ENCODE data around the gene ELF1.

ELF1 gene

DNA sequence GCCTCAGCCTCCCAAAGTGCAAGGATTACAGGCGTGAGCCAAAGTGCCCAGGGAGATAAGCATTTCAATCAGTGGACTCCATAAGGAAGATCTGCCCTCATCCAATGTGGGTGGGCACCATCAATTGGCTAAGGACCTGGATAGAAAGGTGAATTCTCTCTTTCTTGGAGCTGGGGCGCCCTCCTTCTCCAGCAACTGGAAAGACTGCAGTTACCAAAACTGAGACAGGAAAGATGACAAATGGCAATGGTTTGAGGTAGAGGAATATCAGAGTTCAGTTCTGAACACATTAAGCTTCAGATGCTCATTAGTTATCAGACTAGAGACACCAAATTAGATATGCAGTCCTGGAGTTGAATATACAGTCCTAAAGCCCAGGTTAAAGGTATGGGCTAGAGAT, 10.5 kb upstream of the ELF1 start:
- Histone ChIP-seq H3K14ac (ENCODE audit: low read length) (no peak overlapping the region), H3K4me3 (ENCODE audit: low read depth, low read length) (no peak overlapping the region), H3K4me2 (ENCODE audit: low read length) (no peak overlapping the region), H3K36me3 (ENCODE audit: control insufficient read depth in 1 of 2, insufficient read depth in 2 of 2, low read length in 2 of 2) (peaks cover 0 to 4% of the 10 kb centered on the region in 2 experiments), H3K4me1 (ENCODE audit: control insufficient read depth in 1 of 2, insufficient read depth in 2 of 2, low read length in 2 of 2) (no peaks in the 10 kb centered on the region), H2BK12ac (ENCODE audit: low read length) (no peak overlapping the region), H3K9me3 (ENCODE audit: insufficient read depth, low read depth, low read length) (no peaks in the 10 kb centered on the region), H3K27ac (ENCODE audit: low read depth, low read length) (no peak overlapping the region), H4K91ac (ENCODE audit: low read depth, low read length) (no peak overlapping the region), H4K8ac (ENCODE audit: low read depth, low read length) (no peak overlapping the region), H2BK5ac (ENCODE audit: low read depth, low read length, poor library complexity) (no peak overlapping the region), H3K18ac (ENCODE audit: low read length) (no peak overlapping the region), H3K79me1 (ENCODE audit: low read length) (no peaks in the 10 kb centered on the region), H2AFZ (ENCODE audit: insufficient read depth, low read length, poor library complexity) (no peak overlapping the region), H4K12ac (ENCODE audit: low read depth, low read length) (no peak overlapping the region), H3K79me2 (ENCODE audit: control insufficient read depth, insufficient read depth, low read length, poor library complexity) (no peaks in the 10 kb centered on the region), H2BK120ac (ENCODE audit: insufficient read depth, low read length, poor library complexity) (no peak overlapping the region), H3K27me3 (ENCODE audit: insufficient read depth, low read length) (no peaks in the 10 kb centered on the region), H2AK5ac (ENCODE audit: low read length) (no peak overlapping the region), H3K4ac (ENCODE audit: low read depth, low read length) (no peak overlapping the region), H3K9ac (ENCODE audit: low read length) (no peak overlapping the region), H3K23ac (ENCODE audit: low read length) (no peak overlapping the region)
- DNase-seq = no peak
- no CpG with 5 or more reads among the region's 2 CpGs for WGBS (ENCODE audit: extremely low coverage, insufficient coverage, insufficient read length)

DNA sequence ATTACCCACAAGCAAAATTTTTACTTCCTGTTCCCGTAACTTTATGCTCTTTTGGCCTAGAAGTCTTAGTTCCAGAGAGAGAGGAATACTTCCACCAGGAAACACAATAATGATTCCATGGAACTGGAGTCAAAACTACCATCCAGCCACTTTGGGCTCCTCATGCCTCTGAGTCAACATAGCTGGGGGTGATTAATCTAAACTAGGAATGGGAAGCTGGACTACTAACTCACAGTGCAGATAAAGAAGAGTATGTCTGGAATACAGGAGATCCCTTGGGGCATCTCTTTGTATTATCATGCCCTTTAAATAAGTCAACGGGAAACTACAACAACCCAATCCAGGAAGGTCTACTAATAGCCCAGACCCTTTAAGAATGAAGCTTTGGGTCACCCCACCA, 8.9 kb upstream of the ELF1 start:
- no peak overlapping the region for H2AFZ ChIP-seq (ENCODE audit: insufficient read depth, low read length, poor library complexity)
- peaks cover 0 to 4% of the 10 kb centered on the region in 2 experiments for H3K36me3 ChIP-seq (ENCODE audit: control insufficient read depth in 1 of 2, insufficient read depth in 2 of 2, low read length in 2 of 2)
- peak overlapping the region; percentile 70 for H3K4ac ChIP-seq (ENCODE audit: low read depth, low read length)
- H2BK12ac ChIP-seq (ENCODE audit: low read length) = no peak overlapping the region
- H3K27me3 ChIP-seq (ENCODE audit: insufficient read depth, low read length) = no peaks in the 10 kb centered on the region
- H3K79me2 ChIP-seq (ENCODE audit: control insufficient read depth, insufficient read depth, low read length, poor library complexity) = no peaks in the 10 kb centered on the region
- DNase-seq = peak; percentile 45 to 79
- H2BK120ac ChIP-seq (ENCODE audit: insufficient read depth, low read length, poor library complexity) = no peak overlapping the region
- H3K4me2 ChIP-seq (ENCODE audit: low read length) = no peak overlapping the region
- no peak overlapping the region for H3K18ac ChIP-seq (ENCODE audit: low read length)
- no peak overlapping the region for H3K14ac ChIP-seq (ENCODE audit: low read length)
- H3K9ac ChIP-seq (ENCODE audit: low read length) = no peak overlapping the region
- no peaks in the 10 kb centered on the region for H3K9me3 ChIP-seq (ENCODE audit: insufficient read depth, low read depth, low read length)
- H3K4me3 ChIP-seq (ENCODE audit: low read depth, low read length) = no peak overlapping the region
- H3K23ac ChIP-seq (ENCODE audit: low read length) = no peak overlapping the region
- H3K79me1 ChIP-seq (ENCODE audit: low read length) = no peaks in the 10 kb centered on the region
- no CpG with 5 or more reads among the region's 2 CpGs for WGBS (ENCODE audit: extremely low coverage, insufficient coverage, insufficient read length)
- no peak overlapping the region for H4K12ac ChIP-seq (ENCODE audit: low read depth, low read length)
- no peak overlapping the region for H4K91ac ChIP-seq (ENCODE audit: low read depth, low read length)
- no peak overlapping the region for H2AK5ac ChIP-seq (ENCODE audit: low read length)
- H4K8ac ChIP-seq (ENCODE audit: low read depth, low read length) = no peak overlapping the region
- H2BK5ac ChIP-seq (ENCODE audit: low read depth, low read length, poor library complexity) = no peak overlapping the region
- no peaks in the 10 kb centered on the region for H3K4me1 ChIP-seq (ENCODE audit: control insufficient read depth in 1 of 2, insufficient read depth in 2 of 2, low read length in 2 of 2)
- no peak overlapping the region for H3K27ac ChIP-seq (ENCODE audit: low read depth, low read length)

DNA sequence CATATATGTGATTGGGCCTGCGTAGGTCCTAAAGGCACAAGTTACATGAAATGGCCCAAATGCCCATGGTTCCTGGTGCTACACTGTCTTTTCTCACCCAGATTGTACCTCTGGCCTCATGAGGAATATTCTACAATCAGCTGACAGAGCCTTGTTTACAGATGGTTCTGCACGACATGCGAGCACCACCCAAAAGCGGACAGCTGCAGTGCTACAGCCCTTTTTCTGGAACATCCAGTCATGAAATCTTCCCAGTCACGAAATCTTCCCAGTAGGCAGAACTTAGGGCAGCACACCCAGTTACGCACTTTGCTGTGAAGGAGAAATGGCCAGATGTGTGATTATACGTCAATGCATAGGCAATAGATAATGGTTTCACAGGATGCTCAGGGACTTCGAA, 7.7 kb upstream of the ELF1 start:
- H4K91ac ChIP-seq (ENCODE audit: low read depth, low read length) = no peak overlapping the region
- no peak overlapping the region for H4K8ac ChIP-seq (ENCODE audit: low read depth, low read length)
- no peak overlapping the region for H3K18ac ChIP-seq (ENCODE audit: low read length)
- H2AK5ac ChIP-seq (ENCODE audit: low read length) = no peak overlapping the region
- no peak overlapping the region for H3K14ac ChIP-seq (ENCODE audit: low read length)
- H3K4ac ChIP-seq (ENCODE audit: low read depth, low read length) = no peak overlapping the region
- WGBS (ENCODE audit: extremely low coverage, insufficient coverage, insufficient read length) = no CpG with 5 or more reads among the region's 8 CpGs
- peaks cover 0 to 4% of the 10 kb centered on the region in 2 experiments for H3K36me3 ChIP-seq (ENCODE audit: control insufficient read depth in 1 of 2, insufficient read depth in 2 of 2, low read length in 2 of 2)
- H3K23ac ChIP-seq (ENCODE audit: low read length) = no peak overlapping the region
- no peaks in the 10 kb centered on the region for H3K79me2 ChIP-seq (ENCODE audit: control insufficient read depth, insufficient read depth, low read length, poor library complexity)
- no peak overlapping the region for H2BK120ac ChIP-seq (ENCODE audit: insufficient read depth, low read length, poor library complexity)
- H4K12ac ChIP-seq (ENCODE audit: low read depth, low read length) = no peak overlapping the region
- no peak for DNase-seq
- H3K9ac ChIP-seq (ENCODE audit: low read length) = no peak overlapping the region
- no peak overlapping the region for H3K27ac ChIP-seq (ENCODE audit: low read depth, low read length)
- no peaks in the 10 kb centered on the region for H3K79me1 ChIP-seq (ENCODE audit: low read length)
- H3K4me1 ChIP-seq (ENCODE audit: control insufficient read depth in 1 of 2, insufficient read depth in 2 of 2, low read length in 2 of 2) = no peaks in the 10 kb centered on the region
- no peak overlapping the region for H3K4me2 ChIP-seq (ENCODE audit: low read length)
- no peak overlapping the region for H3K4me3 ChIP-seq (ENCODE audit: low read depth, low read length)
- H2BK12ac ChIP-seq (ENCODE audit: low read length) = no peak overlapping the region
- H3K27me3 ChIP-seq (ENCODE audit: insufficient read depth, low read length) = no peaks in the 10 kb centered on the region
- no peak overlapping the region for H2AFZ ChIP-seq (ENCODE audit: insufficient read depth, low read length, poor library complexity)
- no peaks in the 10 kb centered on the region for H3K9me3 ChIP-seq (ENCODE audit: insufficient read depth, low read depth, low read length)
- H2BK5ac ChIP-seq (ENCODE audit: low read depth, low read length, poor library complexity) = no peak overlapping the region

DNA sequence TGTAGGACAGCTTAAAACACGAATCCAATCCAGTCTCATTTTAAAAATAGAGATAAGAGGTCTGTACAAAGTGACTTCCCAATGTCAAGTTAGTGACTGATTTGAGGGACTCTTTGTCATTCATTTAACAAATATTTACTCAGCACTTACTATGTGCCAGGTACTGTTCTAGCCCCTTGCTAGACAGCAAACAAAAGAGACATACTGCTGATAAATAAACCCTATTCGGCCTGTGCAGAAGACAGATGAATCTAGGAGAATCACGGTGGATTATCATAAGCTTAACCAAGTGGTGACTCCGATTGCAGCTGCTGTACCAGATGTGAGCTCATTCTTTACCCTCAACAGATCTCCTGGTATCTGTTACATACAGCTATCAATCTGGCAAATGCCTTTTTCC, 6.4 kb upstream of the ELF1 start:
- H3K79me2 ChIP-seq (ENCODE audit: control insufficient read depth, insufficient read depth, low read length, poor library complexity) = no peaks in the 10 kb centered on the region
- peaks cover 0 to 4% of the 10 kb centered on the region in 2 experiments for H3K36me3 ChIP-seq (ENCODE audit: control insufficient read depth in 1 of 2, insufficient read depth in 2 of 2, low read length in 2 of 2)
- H2AFZ ChIP-seq (ENCODE audit: insufficient read depth, low read length, poor library complexity) = no peak overlapping the region
- H2BK12ac ChIP-seq (ENCODE audit: low read length) = no peak overlapping the region
- H4K91ac ChIP-seq (ENCODE audit: low read depth, low read length) = no peak overlapping the region
- no peak overlapping the region for H3K14ac ChIP-seq (ENCODE audit: low read length)
- no peak overlapping the region for H3K4me3 ChIP-seq (ENCODE audit: low read depth, low read length)
- DNase-seq = no peak
- H3K4me1 ChIP-seq (ENCODE audit: control insufficient read depth in 1 of 2, insufficient read depth in 2 of 2, low read length in 2 of 2) = no peaks in the 10 kb centered on the region
- no peak overlapping the region for H3K18ac ChIP-seq (ENCODE audit: low read length)
- no peak overlapping the region for H3K4ac ChIP-seq (ENCODE audit: low read depth, low read length)
- H3K27ac ChIP-seq (ENCODE audit: low read depth, low read length) = no peak overlapping the region
- H2AK5ac ChIP-seq (ENCODE audit: low read length) = no peak overlapping the region
- no peak overlapping the region for H3K9ac ChIP-seq (ENCODE audit: low read length)
- no peak overlapping the region for H2BK5ac ChIP-seq (ENCODE audit: low read depth, low read length, poor library complexity)
- H3K4me2 ChIP-seq (ENCODE audit: low read length) = no peak overlapping the region
- WGBS (ENCODE audit: extremely low coverage, insufficient coverage, insufficient read length) = no CpG with 5 or more reads among the region's 4 CpGs
- no peaks in the 10 kb centered on the region for H3K27me3 ChIP-seq (ENCODE audit: insufficient read depth, low read length)
- H4K12ac ChIP-seq (ENCODE audit: low read depth, low read length) = no peak overlapping the region
- H4K8ac ChIP-seq (ENCODE audit: low read depth, low read length) = no peak overlapping the region
- H3K9me3 ChIP-seq (ENCODE audit: insufficient read depth, low read depth, low read length) = no peaks in the 10 kb centered on the region
- no peak overlapping the region for H3K23ac ChIP-seq (ENCODE audit: low read length)
- no peaks in the 10 kb centered on the region for H3K79me1 ChIP-seq (ENCODE audit: low read length)
- no peak overlapping the region for H2BK120ac ChIP-seq (ENCODE audit: insufficient read depth, low read length, poor library complexity)

Data from trophoblast cell (in vitro differentiated cells and primary cell).